Activated effector memory CD4-positive, alpha-beta T cell treated with anti-CD3 and anti-CD28 coated beads, Interleukin-2, amount 50 U/mL, for 16 hours (primary cell): ENCODE data around the gene TUBG1.
A peak's percentile ranks its signal among the peaks of the same experiment; 100 is the strongest.
"Not testable (repeated sequence)": the region's sequence is repeated elsewhere in the genome, so short reads cannot be mapped to it uniquely, and the experiment has no call there.

ENCODE experiments used
- DNase-seq: peaks from one replicate; pipeline ENCODE4 v3.0.0-alpha.2; 2020

The TUBG1 gene

GRCh38 chr17:42627032-42627764 lies 17.7 kb downstream of the TUBG1 start:
- not testable (repeated sequence) for DNase-seq

DNA sequence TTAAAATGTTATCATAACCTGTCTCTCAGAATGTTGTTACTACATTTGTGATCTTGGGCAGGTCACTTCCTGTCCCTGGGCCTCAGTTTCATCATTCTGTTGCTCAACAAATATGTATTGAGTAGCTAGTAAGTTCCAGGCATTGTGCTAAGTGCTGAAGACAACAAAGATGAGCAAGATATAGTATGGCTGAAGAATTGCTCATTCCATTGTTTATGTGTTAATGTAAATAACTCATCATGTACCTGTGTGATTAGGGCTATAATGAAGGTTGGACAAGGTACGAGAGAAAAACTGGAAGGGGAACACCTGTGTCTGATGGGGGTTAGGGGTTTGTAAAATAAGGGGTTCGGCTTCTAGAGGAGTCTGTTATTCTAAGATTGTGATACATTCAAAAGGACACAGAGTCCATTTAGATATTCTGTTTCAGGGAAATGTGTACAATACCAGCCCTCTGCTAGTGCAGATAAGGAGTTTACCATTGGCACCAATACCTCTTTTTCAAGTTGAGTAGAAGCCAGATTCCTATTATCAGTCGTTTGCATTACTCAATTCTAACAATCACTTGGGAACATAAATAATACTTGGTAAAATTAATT lies 20.0 kb downstream of the TUBG1 start:
- no peak for DNase-seq

DNA sequence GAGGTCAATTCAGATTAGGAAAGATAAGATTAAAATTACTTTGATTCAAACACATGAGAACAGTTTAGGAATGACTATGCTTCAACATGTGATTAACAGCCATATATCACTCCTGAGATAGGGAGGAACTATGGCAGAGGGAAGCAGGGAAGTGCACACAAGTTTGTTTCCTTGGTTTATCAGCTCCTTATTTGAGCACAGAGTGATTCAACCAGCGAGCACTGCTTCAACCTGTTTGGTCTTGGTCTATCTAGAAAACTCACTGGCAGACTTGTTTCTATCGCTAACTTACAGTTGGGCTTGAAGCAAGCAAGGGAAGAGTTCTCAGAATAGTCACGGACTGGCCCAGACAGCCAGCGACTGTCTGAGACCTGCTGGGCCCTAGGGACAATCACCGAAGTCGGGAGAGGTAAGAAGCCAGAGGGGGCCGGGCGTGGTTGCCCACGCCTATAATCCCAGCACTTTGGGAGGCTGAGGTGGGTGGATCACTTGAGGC lies 23.5 kb downstream of the TUBG1 start:
- DNase-seq = no peak

GRCh38 chr17:42639525-42640113 lies 30.1 kb downstream of the TUBG1 start:
- no peak for DNase-seq

- DNase-seq = no peak
Observed at GRCh38 chr17:42640121-42640520, 30.6 kb downstream of the TUBG1 start.

DNA sequence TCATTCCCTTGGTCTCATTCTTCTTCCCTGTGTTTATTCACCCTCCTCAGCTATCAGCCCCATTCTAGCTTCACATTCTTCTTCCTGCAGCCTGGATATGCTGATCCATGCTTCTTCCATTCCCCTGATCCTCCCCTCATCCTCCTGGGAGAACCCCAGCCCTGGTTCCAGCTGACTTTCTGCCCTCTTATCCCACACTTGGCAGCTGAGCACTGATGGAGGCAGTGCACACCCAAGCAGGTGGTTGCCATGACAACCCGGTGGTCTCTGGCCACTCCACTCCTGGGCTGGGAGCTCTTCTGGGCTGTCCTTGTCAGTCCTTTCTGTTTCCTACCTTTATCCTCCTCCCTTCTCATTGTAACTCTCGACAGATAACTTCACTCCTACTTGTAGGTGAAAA lies 32.9 kb downstream of the TUBG1 start:
- DNase-seq = no peak

DNA sequence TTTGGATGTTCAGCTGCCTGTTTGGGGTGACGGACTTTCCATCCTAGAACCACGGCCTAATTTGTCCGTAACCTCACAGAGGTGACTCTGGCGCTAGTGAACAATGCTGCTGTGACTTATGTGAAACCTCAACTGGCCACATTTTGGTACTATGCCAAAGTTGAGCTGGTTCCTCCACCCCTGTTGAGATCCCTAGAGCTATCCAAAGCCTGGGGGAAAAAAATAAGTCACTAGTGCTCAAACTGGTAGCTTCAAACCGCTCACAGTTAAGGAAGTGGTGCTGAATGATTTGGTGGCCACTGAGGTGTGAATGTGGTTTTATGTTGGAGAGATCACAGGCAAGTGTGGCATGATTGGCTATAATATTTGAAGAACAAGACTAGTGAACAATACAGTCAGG lies 38.3 kb downstream of the TUBG1 start:
- DNase-seq = no peak

- no peak for DNase-seq
Observed at GRCh38 chr17:42651392-42651791, 41.9 kb downstream of the TUBG1 start.

GRCh38 chr17:42653179-42654124 lies 44.0 kb downstream of the TUBG1 start:
- DNase-seq = no peak

DNA sequence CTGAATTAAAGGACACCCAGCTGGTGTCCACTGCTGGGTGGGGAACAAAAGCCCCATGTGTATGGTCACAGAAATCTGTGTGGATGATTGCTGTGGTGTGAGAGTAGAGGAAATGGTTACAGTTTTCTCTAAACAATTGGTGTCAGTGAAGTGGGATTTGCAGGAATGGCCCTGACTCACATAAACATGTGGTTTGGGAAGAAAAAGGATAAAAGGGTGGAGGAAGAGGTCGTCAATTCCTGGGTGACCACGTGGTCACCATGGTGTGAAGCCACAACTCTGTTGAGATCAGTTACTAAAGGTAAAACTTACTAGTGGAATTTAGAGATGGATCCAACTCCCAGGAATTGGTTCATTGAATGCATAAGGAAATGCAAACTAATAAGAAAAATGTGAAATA lies 46.0 kb downstream of the TUBG1 start:
- DNase-seq = no peak

DNA sequence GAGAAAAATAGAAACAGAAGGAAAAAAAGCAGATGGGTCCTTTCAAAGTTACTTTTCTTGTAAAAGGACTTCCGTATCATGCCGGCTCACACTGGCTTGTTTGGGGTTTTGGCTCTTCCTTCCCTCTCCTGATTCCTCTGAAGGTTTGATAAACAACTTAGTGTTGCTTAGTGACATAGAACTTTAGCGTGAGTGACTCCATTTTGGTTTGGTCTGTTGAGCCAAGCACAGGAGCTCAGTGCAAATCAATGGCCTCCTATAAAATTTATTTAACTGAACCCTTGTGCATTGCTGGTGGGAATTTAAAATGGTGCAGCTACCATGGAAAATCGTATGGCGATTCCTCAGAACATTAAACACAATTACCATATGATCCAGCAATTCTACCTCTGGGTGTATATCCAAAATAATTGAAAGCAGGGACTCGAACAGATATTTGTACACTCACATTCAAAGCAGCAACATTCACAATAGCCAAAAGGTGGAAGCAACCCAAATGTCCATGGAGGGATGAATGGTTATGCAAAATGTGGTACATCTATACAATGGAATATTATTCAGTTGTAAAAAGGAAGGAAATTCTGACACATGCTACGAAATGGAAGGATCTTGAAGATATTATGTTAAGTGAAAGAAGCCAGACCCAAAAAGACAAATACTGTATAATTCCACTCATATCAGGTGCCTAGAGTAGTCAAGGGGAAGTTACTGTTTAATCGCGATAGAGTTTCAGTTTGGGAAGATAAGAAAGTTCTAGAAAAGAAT lies 48.5 kb downstream of the TUBG1 start:
- DNase-seq = no peak

GRCh38 chr17:42659079-42659931 lies 49.8 kb downstream of the TUBG1 start, which contains the start of gene TUBG2:
Gene TUBG2, plus strand, starts transcription at chr17:42659284. Its CDS starts 220 bp downstream, at chr17:42659504.
- DNase-seq = peak; percentile 91

GRCh38 chr17:42659932-42660274 lies 50.4 kb downstream of the TUBG1 start:
- not testable (repeated sequence) for DNase-seq

- DNase-seq = no peak
Observed at GRCh38 chr17:42660692-42661345, 51.3 kb downstream of the TUBG1 start.
